Peyer's patch (tissue), 4 donors: Measurements from ENCODE around the gene TMEM178B.

Experiments used
- CTCF ChIP-seq, 6 experiments: fragments of 450-650 bp in 4 of 6; fragments of 200-600 bp in 2 of 6; sonication (generic) in 1 of 6; IDR thresholded peaks; one replicate each; pipeline ENCODE4 v1.5.1; 2017 to 2019; ENCODE audit warnings: antibody characterized with exemption in 6 of 6, mild to moderate bottlenecking in 3 of 6, moderate library complexity in 1 of 6
- POLR2A ChIP-seq, 2 donors: fragments of 450-650 bp; IDR thresholded peaks; one replicate each; pipeline ENCODE4 v1.5.1; 2017; ENCODE audit warnings: antibody characterized with exemption in 2 of 2, mild to moderate bottlenecking in 2 of 2, moderate library complexity in 2 of 2

GRCh38 chr7:141043616-141044015, 30.2 kb upstream of the TMEM178B start:
- TF ChIP-seq CTCF (IDR thresholded peaks at IDR 0.05), result no peak
- no peak for TF ChIP-seq POLR2A (IDR thresholded peaks at IDR 0.05)
